NCI-H526 (cell line): ENCODE results near the gene PACS1.

Source experiments
- DNase-seq, 2 experiments: peaks; one replicate each; lab custom pipeline; 2025; lab: John Stamatoyannopoulos, UW

Gene PACS1

DNA sequence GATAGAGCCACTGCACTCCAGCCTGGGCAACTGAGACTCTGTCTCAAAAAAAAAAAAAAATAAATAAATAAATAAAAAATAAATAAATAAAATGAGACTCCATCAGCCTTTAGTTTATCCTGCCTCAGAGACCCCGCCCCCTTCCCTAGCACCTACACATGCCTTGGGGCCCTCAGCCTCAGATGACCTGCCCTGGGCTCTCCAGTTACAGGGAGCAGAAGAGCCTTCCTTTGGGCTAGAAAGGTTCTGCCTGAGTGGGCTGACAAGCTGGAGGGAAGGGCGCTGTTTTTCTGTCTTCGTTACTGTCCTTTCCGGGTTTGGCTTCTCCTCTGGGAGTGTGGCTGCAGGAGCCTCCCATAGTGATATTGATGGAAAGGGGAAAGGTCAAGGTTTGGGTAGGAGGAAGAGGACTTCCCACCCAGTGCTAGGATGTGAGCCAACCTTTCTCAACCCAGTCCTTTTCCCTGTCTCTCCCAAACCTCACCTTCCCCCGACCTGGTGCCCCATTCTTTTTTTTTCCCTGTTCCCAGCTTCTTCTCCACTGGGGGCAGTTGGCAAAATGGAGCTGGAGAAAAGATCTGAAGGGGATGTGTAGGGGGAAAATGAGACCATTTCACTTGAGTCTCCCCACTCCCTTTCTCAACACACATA lies 19.4 kb upstream of the PACS1 start:
- peak in 1 of 2 experiments; percentile 69 for DNase-seq

DNA sequence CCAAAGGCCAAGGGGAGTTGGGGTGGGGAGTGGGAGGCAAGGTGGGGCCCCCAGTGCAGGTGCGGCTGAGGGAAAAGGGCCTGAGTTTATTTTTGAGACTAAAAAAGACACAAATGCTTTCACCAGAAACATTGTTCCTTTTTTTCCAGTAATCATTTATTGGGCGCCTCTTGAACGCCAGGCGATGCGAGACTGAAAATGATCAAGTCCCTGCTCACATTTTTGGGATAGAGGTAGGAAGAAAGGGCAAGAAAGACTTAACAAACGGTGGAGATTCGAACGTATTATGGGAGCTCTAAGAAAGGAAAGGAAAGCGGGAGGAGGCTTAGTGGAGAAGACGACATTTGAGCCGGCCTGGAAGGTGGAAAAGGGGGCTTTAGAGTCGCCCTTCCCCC lies 18.7 kb upstream of the PACS1 start:
- DNase-seq, result no peak

DNA sequence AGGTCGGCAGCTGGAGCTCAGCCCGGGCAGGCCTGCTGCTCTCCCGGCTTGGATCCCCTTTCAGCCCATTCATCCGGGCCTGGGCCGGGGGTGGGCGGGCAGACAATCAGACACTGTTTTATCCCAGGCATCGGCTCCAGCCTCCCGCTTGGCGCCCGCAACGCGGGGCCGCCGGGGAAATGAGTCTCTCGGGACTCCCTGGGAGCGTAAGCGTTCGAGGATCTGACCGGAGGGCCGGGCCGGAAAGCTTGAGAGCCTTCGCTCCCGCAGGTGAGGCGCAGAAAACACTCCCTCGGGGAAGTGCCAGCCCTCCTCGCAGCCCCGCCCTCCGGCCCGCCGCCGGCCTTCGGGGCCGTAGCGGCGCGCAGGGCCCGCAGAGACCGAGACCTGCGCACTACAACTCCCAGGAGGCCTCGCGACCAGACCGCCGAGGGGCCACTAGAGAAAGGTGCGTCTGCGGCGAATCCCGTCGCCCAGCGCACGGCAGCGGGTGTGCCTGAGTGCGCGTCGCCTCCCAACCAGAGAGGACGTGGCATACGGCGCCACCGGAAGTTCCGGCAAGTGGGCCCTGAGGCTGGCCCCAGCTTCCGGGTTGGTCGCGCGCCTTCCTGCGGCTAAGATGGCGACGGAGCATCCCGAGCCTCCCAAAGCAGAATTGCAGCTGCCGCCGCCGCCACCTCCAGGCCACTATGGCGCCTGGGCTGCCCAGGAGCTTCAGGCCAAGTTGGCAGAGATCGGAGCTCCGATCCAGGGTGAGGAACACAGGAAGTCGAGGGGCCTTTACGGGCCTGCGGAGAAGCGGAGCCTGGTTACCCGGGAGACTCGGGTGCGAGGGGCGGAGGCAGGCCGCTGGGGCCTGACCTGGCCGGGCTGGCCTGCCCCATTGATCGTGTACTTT lies 18.1 kb upstream of the PACS1 start, which contains the start of gene SF3B2:
TSS of gene SF3B2 (plus strand) at position 599 of the 898 bp plus-strand sequence. CDS start at position 620, 21 bp downstream.
- DNase-seq, result peak; percentile 98 to 99

DNA sequence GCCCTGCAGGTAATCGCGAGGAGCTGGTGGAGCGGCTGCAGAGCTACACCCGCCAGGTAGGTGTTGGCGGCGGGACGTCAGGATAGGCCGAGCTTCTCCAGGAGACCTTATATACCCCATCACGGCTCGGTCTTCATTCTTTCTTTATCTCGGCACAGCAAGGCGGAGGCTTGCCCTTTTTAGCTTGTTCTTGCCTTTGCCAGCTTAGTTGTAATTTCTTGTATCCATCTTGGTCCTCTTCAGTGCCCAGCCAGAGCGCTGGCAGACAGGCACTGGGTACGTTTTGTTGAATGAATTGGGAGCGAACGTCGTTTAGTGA lies 17.4 kb upstream of the PACS1 start:
- DNase-seq, result no peak

DNA sequence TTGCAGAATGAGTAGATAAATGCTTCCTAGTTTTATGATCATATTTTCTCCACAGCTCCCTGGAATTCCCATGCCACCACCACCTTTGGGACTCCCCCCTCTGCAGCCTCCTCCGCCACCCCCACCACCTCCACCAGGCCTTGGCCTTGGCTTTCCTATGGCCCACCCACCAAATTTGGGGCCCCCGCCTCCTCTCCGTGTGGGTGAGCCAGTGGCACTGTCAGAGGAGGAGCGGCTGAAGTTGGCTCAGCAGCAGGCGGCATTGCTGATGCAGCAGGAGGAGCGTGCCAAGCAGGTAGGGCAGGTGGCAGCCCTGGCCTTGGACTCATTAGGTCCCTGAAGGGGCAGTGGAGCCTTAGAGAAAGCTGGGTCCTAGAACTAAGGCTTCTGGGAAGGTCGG lies 15.1 kb upstream of the PACS1 start:
- DNase-seq, result no peak

DNA sequence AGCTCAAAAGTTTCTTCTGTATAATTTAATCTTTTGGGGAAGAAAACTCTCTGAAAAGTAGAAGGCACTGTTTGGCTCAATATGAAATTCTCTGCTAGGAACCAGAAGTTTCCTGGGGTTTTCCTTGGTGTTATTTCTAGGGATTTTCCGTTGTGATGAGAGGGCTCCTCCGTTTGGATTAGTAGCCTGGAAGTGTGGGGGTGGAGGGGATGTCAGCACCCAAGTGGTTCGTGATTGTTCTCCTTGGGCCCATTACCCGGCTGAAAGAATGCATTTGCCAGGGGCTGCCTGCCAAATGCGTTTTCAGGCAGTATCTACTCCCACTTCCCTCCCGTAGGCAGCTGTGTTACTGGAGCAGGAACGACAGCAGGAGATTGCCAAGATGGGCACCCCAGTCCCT lies 13.6 kb upstream of the PACS1 start:
- DNase-seq, result no peak

DNA sequence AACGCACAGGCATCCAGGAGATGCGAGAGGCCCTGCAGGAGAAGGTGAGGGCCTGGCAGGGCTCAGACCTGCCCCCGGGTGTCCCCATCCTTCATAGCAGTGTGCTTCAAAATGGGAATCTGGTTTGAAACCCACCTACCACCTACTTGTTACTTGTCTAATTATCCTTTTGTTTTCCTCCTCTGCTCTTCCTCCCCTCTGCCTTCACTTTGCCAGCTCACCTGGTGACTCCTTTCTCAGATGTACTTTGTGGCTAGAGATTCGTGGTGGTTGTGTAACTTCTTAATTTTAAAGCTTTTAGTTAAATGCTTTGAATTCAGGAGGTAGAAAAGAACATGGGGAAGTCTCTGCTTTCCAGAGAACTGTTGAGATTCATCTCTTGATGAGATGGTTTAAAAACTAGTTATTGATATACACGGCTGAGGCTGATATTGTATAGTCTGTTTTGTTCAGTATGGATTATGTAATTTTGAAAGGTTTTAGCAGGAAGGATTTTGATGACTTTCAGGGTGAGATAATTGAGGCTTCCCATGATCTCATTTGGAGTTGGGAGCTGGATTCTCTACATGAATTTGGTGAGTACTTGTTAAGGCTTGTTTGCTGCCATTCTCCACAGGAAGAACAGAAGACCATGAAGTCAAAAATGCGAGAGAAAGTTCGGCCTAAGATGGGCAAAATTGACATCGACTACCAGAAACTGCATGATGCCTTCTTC lies 9.9 kb upstream of the PACS1 start:
- no peak for DNase-seq

DNA sequence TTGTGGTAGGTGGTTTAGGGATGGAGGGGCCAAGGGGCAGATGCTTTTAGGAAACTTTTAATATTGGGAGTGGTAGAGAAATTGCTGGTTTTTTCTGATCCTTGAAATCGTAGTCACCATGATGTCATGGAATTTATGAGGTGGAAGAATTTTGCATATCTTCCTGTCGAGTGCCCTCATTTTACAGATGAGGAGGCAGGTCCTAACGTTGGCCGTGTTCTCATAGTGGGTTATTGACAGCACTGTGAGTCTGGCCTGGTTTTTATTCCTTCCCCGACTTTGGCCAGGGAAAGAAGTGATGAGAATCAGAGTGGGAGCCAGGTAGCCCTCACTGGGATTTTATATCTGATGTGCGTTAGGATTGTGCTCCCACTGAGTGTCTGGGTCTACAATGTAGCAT lies 8.8 kb upstream of the PACS1 start:
- peak in 1 of 2 experiments; percentile 24 for DNase-seq

DNA sequence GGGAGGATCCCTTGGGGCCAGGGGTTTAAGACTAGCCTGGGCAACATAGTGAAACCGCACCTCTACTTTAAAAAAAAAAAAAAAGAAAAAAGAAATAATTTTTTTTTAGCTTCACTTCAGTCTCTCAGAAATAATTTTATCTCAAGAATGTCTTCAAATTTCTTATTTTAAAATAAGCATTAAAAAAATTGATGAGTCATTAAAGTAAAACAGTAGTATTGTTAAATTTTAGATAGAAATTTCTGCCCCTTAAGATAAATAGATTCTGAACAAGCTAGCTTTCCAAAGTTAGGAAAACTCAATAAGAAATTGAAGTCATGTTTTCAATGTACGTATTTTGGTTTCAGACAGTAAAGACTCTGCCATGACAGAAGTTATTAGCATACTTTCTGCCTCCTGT lies 7.7 kb upstream of the PACS1 start:
- no peak for DNase-seq

DNA sequence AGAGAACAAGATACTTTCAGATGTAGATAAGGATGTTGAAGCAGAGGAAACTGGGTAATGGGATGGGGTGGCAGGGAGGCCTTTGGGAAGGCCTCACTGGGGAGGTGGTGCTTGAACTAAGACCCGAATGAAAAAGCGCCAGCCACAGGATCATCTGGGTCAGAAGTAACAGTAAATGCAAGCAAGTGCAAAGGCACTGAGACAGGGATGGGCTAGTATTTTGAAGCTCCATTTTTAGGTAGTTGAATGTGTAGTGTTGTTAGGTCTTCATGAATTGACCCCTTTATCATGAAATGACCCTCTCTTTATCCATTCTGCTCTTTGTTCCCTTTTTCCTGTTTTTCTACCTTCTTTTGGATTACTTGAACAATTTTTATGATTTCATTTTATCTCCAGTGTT lies 6.2 kb upstream of the PACS1 start:
- no peak for DNase-seq

DNA sequence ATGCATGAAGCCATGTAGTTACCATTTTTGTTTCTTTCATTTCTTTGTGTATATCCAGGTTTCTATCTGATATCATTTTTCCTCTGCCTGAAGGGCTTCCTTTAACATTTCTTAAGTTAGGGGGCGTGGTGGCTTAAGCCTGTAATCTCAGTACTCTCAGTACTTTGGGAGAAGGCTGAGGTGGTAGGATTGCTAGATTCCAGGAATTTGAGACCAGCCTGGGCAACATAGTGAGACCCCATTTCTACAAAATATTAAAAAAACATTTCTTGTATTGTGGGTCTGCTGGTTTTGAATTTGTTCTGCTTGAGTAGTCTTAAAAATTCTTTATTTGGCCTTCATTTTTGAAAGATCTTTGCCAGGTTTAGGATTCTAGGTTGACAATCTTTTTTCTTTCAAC lies 5.5 kb upstream of the PACS1 start:
- no peak for DNase-seq

DNA sequence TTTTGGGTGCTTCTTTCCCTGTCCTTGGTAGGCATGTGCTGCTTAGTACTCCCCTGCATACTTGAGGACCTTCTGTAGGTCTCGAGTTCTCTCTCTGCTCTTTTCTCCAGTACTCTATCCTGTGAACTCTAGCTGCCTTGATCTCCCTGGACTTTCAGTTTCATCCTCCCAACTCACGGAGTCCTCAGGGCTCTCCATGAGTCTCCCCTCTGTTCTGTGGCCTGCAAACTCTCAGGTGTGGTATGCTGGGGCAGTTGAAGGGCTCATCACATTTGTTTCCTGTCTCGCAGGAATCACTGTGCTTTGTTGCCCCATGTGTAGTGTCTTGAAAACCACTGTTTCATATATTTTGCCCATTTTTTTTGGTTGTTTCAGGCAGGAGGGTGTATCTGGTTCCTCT lies 3.3 kb upstream of the PACS1 start:
- DNase-seq, result no peak

DNA sequence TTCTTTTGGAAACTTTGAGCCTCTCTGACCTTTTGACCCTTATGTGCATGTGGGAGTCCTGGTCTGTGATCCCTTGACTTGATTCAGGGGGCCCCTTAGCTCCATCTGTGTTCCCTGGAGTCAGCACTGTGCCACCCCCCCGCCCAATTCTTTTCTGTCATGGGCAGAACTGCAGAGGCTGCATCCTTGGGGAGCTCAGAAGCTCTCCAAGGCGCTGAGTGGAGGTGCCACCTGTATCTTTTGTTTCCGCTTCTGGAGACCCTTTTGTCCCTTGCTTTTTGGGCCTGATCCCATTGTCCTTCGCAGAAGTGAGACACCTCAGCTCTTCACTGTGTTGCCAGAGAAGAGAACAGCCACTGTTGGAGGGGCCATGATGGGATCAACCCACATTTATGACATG lies 2.4 kb upstream of the PACS1 start:
- no peak for DNase-seq

DNA sequence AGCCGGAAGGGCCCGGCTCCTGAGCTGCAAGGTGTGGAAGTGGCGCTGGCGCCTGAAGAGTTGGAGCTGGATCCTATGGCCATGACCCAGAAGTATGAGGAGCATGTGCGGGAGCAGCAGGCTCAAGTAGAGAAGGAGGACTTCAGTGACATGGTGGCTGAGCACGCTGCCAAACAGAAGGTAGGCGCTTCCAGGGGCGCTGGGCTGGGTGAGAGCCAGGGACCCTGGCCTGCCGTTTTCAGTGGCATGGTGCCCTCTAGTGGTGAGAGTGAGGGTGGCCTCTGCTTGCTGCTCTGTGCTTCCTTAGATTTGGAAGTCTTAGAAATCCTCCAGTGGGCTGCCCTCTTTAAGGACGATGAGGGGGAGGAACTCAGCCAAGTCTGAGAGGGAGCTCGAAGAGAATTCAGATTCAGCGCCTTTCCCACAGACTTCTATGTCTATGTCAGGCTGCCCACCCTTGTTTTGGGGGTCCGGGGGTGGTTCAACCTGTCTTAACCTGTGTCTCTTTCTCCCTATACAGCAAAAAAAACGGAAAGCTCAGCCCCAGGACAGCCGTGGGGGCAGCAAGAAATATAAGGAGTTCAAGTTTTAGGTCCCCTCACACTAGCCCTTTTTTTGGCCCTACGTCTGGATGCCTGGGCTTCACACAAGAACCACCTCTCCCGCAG lies 1.8 kb upstream of the PACS1 start:
- DNase-seq, result peak; percentile 60 to 90

DNA sequence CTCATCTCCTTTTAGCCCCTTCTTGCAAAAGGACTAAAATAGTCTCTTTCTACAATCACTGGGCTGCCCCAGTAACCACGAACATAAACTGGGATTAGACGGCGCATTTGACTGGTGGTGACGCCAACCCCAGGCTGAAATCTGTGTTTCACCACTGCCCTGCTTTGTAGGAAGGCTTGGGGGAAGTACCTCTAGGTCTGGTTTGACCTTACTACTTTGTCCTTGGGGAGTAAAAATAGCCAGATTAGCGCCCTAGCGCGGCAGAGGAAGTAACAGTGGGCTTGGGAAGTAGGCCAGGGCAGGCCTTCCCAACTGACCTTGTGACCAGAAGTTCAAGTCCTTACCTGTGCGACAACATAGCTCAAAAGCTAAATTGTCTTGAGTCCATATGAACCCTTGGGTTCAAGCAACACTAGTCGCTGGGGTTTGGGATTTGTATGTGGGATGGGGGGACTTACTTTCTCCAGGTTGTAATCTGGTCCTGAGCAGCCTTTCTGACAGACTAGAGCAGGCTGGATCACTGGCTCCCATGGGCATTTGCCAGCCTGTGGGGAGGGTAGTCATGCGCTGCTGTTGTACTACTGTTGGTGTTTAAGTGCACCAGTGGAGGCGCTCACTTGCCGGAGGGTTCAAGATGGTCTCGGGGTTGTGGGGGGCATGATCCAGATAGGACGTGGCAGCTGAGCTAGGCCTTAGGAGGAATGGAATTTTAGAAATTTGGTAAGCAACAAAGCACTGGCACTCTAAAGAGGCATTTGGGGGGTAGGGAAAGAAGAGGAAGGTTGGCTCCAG lies 953 bp upstream of the PACS1 start:
- peak in 1 of 2 experiments; percentile 65 for DNase-seq

DNA sequence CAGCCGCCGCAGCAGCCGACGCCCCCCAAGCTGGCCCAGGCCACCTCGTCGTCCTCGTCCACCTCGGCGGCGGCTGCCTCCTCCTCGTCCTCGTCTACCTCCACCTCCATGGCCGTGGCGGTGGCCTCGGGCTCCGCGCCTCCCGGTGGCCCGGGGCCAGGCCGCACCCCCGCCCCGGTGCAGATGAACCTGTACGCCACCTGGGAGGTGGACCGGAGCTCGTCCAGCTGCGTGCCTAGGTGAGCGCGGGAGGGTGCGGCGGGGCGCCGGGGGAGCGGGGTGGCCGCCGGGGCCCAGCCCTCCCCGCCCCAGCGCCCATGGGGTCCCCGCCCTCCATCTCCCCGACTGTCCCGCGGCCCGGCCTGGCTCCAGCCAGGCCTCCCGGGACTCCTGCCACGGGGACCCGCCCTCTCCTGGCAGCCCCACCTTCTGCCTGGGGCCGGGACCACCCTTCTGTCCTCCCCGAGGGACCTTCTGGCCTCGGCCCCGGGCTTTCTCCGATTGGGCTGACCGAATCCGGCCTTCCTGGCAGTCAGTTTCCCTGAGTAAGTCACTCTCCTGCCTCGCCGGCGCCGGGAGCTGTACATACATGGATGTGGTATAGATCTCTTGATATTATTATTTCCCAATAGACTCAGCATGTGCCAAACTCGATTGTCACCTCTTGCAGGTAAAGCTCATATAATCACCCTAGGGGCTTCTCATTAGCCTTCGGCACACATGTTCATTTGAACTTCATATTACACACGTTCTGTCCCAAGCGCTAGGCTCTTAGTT lies 720 bp downstream of the PACS1 start:
- DNase-seq, result peak in 1 of 2 experiments; percentile 75

DNA sequence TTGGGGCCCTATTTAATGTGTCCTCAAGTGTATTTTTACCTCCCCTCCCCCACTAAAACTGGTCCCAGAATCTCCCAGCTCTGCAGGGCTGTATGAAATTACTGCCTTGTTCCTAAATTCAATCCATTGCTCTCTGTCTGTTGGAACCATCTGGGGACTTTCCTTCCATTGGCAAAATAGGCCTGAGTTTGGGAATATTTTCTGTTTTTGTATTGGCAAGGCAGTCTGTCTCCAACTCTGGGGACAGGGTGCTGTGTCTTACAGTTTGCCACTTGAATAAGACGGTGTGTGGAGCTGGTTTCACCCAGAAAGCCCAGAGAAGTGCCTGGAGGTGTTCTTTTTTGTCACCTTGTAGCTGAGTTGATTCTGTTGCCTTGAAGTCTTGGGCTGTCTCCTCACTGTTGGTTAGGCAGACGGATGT lies 1.3 kb downstream of the PACS1 start:
- DNase-seq, result no peak

DNA sequence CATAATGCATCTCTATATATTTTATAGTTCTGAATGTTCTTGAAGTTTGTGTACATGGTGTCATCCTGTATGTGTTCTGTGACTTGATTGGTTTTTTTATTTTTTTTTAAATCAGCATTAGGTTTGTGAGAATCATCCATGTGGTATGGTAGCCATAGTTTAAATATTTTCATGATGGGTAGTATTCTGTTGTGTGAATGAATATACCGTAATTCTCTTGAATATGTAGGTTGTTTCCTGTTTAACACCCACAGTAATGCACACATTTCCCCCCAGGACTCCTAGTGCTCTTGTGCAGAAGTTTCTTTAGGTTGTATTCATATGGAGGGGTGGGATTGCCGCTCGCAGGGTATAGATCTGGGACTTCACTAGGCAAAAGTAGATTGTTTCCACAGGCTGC lies 2.0 kb downstream of the PACS1 start:
- no peak for DNase-seq

DNA sequence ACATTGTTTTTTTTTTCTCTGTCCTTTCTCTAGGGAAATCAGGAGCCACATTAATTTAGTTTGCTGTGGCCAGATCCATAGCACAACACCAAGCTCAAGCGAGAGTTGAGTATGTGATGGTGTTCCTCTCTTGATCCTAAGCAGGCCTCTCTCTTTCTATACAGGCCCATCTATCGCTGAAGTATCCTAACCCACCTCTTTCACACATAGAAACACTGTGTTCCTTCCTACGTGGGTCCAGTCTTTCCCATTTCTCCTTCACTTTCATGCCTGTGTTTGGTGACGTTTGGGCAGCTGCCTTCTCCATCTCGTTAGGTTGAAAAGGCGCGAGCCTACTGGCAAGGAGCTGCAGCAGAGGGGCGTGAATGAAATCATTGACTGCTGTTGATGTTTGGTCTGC lies 2.4 kb downstream of the PACS1 start:
- DNase-seq, result no peak

DNA sequence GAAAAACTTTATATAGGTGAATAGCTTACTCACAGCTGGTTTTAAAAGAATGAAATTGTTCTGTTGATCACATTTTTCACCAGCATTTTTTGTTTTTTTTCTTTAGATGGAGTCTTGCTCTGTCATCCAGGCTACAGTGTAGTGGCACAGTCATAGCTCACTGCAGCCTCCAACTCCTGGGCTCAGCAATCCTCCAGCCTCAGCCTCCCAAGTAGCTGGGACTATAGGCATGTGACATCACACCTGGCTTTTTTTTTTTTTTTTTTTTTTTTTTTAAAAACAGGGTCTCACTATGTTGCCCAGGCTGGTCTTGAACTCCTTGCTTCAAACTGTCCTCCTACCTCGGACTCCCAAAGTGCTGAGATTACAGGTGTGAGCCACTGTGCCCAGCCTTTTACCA lies 3.6 kb downstream of the PACS1 start:
- DNase-seq, result no peak

DNA sequence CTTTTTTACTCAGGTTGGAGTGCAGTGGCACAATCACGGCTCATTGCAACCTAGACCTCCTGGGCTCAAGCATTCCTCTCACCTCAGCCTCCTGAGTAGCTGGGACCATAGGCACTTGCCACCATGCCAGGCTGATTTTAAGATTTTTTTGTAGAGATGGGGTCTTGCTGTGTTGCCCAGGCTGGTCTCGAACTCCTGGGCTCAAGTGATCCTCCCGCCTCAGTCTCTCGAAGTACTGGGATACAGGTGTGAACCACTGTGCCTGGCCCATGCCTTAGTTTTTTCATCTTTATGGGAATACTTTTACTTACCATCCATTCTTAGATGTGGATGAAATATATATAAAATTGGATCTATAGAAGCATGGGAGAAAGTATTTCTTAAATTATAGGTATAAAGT lies 5.2 kb downstream of the PACS1 start:
- no peak for DNase-seq
